Ishikawa (cell line): ENCODE measurements around the gene ABCG2.

Source experiments
- CEBPB ChIP-seq: IDR thresholded peaks from 2 replicates; pipeline ENCODE4 v1.6.1; 2012
- CREB1 ChIP-seq: IDR thresholded peaks from 2 replicates; pipeline ENCODE4 v1.6.1; 2012; ENCODE audit warnings: low read depth
- EGR1 ChIP-seq: IDR thresholded peaks from 2 replicates; pipeline ENCODE4 v1.6.1; 2012
- EP300 ChIP-seq: IDR thresholded peaks from 2 replicates; pipeline ENCODE4 v1.6.1; 2012; ENCODE audit warnings: borderline replicate concordance
- FOXM1 ChIP-seq: IDR thresholded peaks from 2 replicates; pipeline ENCODE4 v1.6.1; 2012; ENCODE audit warnings: low read depth, borderline replicate concordance
- NFIC ChIP-seq: IDR thresholded peaks from 2 replicates; pipeline ENCODE4 v1.6.1; 2012
- RAD21 ChIP-seq: IDR thresholded peaks from 2 replicates; pipeline ENCODE4 v1.6.1; 2012; ENCODE audit warnings: low read depth
- TAF1 ChIP-seq: IDR thresholded peaks from 2 replicates; pipeline ENCODE4 v1.6.1; 2012; ENCODE audit warnings: low read depth, mild to moderate bottlenecking
- TCF12 ChIP-seq: IDR thresholded peaks from 2 replicates; pipeline ENCODE4 v1.6.1; 2012; ENCODE audit warnings: low read depth
- TEAD4 ChIP-seq: IDR thresholded peaks from 2 replicates; pipeline ENCODE4 v1.6.1; 2012
- YY1 ChIP-seq: IDR thresholded peaks from 2 replicates; pipeline ENCODE4 v1.6.1; 2012; ENCODE audit warnings: low read depth
- ZBTB7A ChIP-seq: IDR thresholded peaks from 2 replicates; pipeline ENCODE4 v1.6.1; 2012; ENCODE audit warnings: low read depth
- TF ChIP-seq, protein P1 (sequence below): IDR thresholded peaks from 2 replicates; pipeline ENCODE4 v1.6.1; 2012
- TF ChIP-seq, protein P2 (sequence below): IDR thresholded peaks from 2 replicates; pipeline ENCODE4 v1.6.1; 2012; ENCODE audit warnings: low read depth, mild to moderate bottlenecking
- TF ChIP-seq, protein P3 (sequence below): IDR thresholded peaks from 2 replicates; pipeline ENCODE4 v1.6.1; 2012

The ABCG2 gene

DNA sequence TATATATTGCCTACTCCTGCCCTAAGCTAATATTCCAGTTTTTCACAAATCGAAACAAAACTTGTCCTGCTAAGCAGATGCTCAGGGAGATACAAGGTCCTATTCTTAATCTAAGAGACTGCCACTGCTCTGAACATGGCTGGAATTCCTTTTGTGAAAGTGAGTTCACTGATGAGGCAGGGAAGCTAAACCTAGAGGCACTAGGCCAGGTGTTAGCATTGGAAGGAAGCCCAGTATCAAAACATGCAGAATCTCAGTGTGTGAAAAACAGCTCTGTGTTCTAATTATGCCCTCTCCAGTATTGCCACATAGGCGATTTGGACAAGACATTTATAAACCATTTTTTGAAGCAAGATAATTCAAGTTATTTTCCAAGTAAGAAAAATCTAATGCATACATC lies 47.6 kb downstream of the ABCG2 start:
- TF ChIP-seq YY1 (no peak), TAF1 (no peak), TCF12 (no peak), FOXM1 (no peak), CREB1 (no peak), CEBPB (no peak), ZBTB7A (no peak), RAD21 (no peak), TEAD4 (no peak)
- TF ChIP-seq, protein P1, sequence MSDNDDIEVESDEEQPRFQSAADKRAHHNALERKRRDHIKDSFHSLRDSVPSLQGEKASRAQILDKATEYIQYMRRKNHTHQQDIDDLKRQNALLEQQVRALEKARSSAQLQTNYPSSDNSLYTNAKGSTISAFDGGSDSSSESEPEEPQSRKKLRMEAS, result no peak

DNA sequence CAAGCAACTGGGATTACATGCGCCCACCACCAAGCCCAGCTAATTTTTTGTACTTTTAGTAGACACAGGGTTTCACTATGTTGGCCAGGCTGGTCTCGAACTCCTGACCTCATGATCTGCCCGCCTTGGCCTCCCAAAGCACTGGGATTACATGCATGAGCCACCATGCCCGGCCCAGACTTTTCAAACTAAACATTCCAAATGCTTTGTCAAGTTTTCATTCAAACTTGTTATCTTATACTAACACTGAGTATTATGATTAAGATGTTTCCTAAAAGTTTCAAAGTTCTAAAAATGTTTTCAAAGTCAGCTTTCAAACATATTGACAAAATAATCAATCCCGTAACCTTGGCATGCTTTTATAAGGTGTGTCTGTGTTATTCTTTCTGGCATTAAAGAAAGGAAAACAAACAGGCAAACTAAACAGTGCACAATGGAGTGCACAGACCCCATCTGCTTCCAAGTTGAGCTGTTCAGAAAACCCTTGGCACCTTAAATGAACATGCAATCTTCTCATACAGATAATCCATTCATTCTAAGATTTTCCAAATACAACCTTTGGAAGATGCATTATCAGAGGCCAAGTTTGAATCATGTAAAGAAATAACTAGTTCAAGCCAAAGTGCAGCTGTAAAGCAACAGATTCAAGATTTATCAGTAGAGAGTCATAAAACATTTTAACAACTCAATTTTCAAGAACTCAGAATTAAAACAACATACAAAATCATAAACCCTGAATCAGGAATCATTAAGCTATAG lies 49.1 kb downstream of the ABCG2 start:
- no peak for TF ChIP-seq FOXM1
- no peak for TF ChIP-seq EGR1
- TF ChIP-seq, protein P1, result no peak
- no peak for TF ChIP-seq TEAD4
- TF ChIP-seq CEBPB, result no peak
- TF ChIP-seq TCF12, result no peak
- no peak for TF ChIP-seq EP300
- TF ChIP-seq, protein P2, sequence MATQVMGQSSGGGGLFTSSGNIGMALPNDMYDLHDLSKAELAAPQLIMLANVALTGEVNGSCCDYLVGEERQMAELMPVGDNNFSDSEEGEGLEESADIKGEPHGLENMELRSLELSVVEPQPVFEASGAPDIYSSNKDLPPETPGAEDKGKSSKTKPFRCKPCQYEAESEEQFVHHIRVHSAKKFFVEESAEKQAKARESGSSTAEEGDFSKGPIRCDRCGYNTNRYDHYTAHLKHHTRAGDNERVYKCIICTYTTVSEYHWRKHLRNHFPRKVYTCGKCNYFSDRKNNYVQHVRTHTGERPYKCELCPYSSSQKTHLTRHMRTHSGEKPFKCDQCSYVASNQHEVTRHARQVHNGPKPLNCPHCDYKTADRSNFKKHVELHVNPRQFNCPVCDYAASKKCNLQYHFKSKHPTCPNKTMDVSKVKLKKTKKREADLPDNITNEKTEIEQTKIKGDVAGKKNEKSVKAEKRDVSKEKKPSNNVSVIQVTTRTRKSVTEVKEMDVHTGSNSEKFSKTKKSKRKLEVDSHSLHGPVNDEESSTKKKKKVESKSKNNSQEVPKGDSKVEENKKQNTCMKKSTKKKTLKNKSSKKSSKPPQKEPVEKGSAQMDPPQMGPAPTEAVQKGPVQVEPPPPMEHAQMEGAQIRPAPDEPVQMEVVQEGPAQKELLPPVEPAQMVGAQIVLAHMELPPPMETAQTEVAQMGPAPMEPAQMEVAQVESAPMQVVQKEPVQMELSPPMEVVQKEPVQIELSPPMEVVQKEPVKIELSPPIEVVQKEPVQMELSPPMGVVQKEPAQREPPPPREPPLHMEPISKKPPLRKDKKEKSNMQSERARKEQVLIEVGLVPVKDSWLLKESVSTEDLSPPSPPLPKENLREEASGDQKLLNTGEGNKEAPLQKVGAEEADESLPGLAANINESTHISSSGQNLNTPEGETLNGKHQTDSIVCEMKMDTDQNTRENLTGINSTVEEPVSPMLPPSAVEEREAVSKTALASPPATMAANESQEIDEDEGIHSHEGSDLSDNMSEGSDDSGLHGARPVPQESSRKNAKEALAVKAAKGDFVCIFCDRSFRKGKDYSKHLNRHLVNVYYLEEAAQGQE, result no peak
- no peak for TF ChIP-seq ZBTB7A
- TF ChIP-seq NFIC, result no peak
- TF ChIP-seq, protein P3, sequence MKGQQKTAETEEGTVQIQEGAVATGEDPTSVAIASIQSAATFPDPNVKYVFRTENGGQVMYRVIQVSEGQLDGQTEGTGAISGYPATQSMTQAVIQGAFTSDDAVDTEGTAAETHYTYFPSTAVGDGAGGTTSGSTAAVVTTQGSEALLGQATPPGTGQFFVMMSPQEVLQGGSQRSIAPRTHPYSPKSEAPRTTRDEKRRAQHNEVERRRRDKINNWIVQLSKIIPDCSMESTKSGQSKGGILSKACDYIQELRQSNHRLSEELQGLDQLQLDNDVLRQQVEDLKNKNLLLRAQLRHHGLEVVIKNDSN, result no peak
- no peak for TF ChIP-seq TAF1
- no peak for TF ChIP-seq CREB1
- TF ChIP-seq RAD21, result no peak
- TF ChIP-seq YY1, result no peak

DNA sequence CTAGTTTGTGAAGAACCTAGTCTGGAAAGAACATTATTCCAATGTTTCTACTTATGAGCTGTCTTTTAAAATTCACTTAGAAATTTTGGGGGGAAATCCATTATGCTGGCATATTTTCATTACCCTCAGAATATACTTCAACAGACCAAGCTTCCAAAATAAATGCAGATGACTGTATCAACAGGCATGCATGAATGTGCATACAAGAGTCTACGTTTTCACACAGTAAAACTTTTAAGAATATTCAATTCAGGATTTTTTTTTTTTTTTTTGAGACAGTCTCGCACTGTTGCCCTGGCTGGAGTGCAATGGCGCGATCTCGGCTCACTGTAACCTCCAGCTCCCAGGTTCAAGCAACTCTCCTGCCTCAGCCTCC lies 49.7 kb downstream of the ABCG2 start:
- TF ChIP-seq, protein P3, result no peak
- TF ChIP-seq NFIC (no peak), RAD21 (no peak), CEBPB (no peak), TCF12 (no peak), CREB1 (no peak), YY1 (no peak), EP300 (no peak), TAF1 (no peak), ZBTB7A (no peak), FOXM1 (no peak), EGR1 (no peak), TEAD4 (no peak)
- TF ChIP-seq, protein P2, result no peak
- TF ChIP-seq, protein P1, result no peak

DNA sequence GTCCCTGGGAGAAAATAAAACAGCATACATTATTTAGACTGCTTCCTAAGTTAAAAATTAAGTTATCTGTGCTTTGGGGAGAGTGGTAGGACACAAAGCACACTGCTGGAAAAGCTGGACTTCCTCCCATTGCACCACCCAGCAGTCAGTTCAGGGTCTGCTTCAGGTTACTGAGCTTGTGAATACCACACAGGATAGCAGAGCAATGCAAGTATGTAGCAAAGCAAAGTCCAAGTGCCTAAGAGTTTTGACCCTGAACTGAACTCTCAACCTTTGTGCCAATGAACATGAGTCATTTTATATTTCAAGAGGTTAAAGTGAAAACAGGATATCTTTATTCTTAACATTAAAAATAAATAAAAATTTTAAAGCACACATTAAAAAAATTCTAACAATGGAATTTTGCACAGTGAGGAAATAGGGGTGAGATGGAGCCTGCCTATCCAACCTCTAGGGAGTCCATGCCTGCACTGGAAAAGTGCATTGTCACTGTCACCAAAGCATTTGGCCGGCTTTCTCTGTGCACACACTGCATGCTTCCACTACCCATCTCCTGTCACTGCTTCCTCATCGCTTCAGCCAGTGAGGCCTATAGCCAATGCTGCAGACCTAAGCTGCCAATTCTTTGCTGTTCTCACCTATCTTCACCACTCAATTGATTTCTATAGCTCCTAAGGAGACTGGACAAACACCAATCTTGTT lies 50.9 kb downstream of the ABCG2 start:
- no peak for TF ChIP-seq CEBPB
- TF ChIP-seq NFIC, result no peak
- TF ChIP-seq, protein P1, result no peak
- no peak for TF ChIP-seq CREB1
- TF ChIP-seq RAD21, result no peak
- no peak for TF ChIP-seq EP300
- TF ChIP-seq YY1, result no peak
- TF ChIP-seq TCF12, result no peak
- no peak for TF ChIP-seq EGR1
- no peak for TF ChIP-seq FOXM1
- TF ChIP-seq, protein P2, result no peak
- TF ChIP-seq TAF1, result no peak
- TF ChIP-seq, protein P3, result no peak
- TF ChIP-seq ZBTB7A, result no peak
- TF ChIP-seq TEAD4, result no peak
